ENCODE data around the gene MAPRE2. TPM values are rescaled to one million over a fixed set of nuclear protein-coding genes. Genes with fewer than 3 reads are reported as not detected.

MAPRE2 gene
- total and polyA plus RNA-seq, 2 of the 13 experiments (the other 11 are each of a cell fraction or from before 2014, with no cell fraction given) = 34.5 to 67.9 TPM

DNA sequence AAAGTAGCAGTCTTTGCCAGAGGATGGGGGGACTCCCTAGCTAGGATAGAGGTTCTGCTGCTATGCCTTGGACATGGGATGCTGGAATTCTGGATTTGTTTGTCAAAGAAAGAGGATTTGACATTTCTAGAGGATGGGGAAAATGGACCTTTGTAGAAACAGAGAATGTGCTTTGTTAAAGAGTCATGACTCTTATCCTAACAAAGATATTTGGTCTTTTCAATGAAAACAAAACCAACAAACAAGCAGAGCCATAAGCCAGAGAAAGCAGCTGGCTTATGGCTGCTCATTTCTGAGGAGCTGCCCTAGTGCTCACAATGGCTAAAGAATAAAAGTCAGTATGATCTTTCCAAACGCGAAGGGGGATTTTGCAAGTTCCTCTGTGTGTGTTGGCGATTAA is 40.8 kb upstream of the MAPRE2 start:
- in situ Hi-C loops (cut with HindIII; ENCODE audit: extremely low pct_ligation_motif_present, low pct_unique_long_range_greater_than_20kb) (loop anchor here (25.0 kb wide), 1 partner anchor 137 kb away; no protein-coding TSS in a partner anchor), intact Hi-C loops (cut with micrococcal nuclease; ENCODE audit: unreplicated experiment) (no loop called here)
- H3K4me1 ChIP-seq (ENCODE audit: insufficient read depth, low read length) = no peaks in the 10 kb centered on the region
- no TSS peak for BruUV-seq (replicated peaks)
- no peak overlapping the region for H3K4me2 ChIP-seq (ENCODE audit: low read depth, low read length)
- no peaks in the 10 kb centered on the region for H3K36me3 ChIP-seq (replicated peaks in 1 of 2; ENCODE audit: control insufficient read depth in 1 of 2, insufficient read depth in 2 of 2, low read length in 2 of 2)
- WGBS (ENCODE audit: low lambda C conversion rate) = 96% methylated on average over 3 of the region's 3 CpGs
- TF ChIP-seq, protein P1, sequence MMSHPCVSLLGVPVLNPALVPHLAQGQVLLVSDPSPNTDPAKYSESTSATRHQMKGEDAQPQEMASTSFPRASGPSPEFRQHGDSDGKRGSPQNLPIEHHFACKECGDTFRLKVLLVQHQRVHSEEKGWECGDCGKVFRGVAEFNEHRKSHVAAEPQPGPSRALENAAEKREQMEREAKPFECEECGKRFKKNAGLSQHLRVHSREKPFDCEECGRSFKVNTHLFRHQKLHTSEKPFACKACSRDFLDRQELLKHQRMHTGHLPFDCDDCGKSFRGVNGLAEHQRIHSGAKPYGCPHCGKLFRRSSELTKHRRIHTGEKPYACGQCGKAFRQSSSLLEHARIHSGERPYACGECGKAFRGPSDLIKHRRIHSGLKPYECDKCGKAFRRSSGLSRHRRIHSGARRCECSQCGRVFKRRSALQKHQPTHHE (CRISPR knock-in tag; IDR thresholded peaks at IDR 0.05; ENCODE audit: borderline replicate concordance) = no peak
- TF ChIP-seq, protein P2, sequence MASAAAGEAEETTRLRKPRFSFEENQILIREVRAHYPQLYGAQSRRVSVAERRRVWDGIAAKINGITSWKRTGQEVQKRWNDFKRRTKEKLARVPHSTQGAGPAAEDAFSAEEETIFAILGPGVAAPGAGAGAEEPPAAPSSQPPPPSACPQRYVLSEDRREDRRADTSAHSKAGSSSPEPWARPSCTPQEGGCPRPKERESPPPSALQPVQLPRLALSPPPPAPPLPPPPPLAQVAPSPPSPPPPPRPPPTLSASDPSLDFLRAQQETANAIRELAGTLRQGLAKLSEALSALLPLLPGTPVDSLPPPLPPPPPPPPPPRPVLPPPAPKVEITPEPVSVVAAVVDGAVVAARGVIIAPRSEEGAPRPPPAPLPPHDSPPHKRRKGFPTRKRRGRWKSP (CRISPR knock-in tag; IDR thresholded peaks at IDR 0.05) = no peak
- TF ChIP-seq CENPT (CRISPR knock-in tag; IDR thresholded peaks at IDR 0.05; ENCODE audit: low read depth) = no peak
- no peak for TF ChIP-seq ZKSCAN5 (CRISPR knock-in tag; IDR thresholded peaks at IDR 0.05)
- TF ChIP-seq, protein P3, sequence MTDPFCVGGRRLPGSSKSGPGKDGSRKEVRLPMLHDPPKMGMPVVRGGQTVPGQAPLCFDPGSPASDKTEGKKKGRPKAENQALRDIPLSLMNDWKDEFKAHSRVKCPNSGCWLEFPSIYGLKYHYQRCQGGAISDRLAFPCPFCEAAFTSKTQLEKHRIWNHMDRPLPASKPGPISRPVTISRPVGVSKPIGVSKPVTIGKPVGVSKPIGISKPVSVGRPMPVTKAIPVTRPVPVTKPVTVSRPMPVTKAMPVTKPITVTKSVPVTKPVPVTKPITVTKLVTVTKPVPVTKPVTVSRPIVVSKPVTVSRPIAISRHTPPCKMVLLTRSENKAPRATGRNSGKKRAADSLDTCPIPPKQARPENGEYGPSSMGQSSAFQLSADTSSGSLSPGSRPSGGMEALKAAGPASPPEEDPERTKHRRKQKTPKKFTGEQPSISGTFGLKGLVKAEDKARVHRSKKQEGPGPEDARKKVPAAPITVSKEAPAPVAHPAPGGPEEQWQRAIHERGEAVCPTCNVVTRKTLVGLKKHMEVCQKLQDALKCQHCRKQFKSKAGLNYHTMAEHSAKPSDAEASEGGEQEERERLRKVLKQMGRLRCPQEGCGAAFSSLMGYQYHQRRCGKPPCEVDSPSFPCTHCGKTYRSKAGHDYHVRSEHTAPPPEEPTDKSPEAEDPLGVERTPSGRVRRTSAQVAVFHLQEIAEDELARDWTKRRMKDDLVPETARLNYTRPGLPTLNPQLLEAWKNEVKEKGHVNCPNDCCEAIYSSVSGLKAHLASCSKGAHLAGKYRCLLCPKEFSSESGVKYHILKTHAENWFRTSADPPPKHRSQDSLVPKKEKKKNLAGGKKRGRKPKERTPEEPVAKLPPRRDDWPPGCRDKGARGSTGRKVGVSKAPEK (CRISPR knock-in tag; IDR thresholded peaks at IDR 0.05; ENCODE audit: borderline replicate concordance) = no peak
- no peak for TF ChIP-seq TARDBP (CRISPR knock-in tag; IDR thresholded peaks at IDR 0.05)
- no peak for TF ChIP-seq MIXL1 (CRISPR knock-in tag; IDR thresholded peaks at IDR 0.05)
- H4K20me1 ChIP-seq (ENCODE audit: insufficient read depth, low read length) = no peaks in the 10 kb centered on the region
- ChIA-PET CTCF (ENCODE audit: low intra/inter-chr PET ratio, low total read pairs) (no interaction called here), POLR2A (no interaction called here)
- H3K79me2 ChIP-seq (ENCODE audit: insufficient read depth, low read length) = no peaks in the 10 kb centered on the region
- DNase-seq (ENCODE audit: low spot score) (no peak), ATAC-seq (no peak), FAIRE-seq (no peak)
- H3K27me3 ChIP-seq (ENCODE audit: control insufficient read depth in 1 of 2, insufficient read depth in 2 of 2, low read length in 2 of 2) = no peaks in the 10 kb centered on the region
- no peaks in the 10 kb centered on the region for H3K9me3 ChIP-seq (ENCODE audit: low read length)
- H2AFZ ChIP-seq (ENCODE audit: low read length) = no peak overlapping the region
- no peak overlapping the region for H3K4me3 ChIP-seq (replicated peaks in 1 of 3; ENCODE audit: insufficient read depth in 1 of 3, low read depth in 2 of 3, low read length in 3 of 3)
- no peak overlapping the region for H3K9ac ChIP-seq (ENCODE audit: insufficient read depth, low read depth, low read length)
- no peak overlapping the region for H3K27ac ChIP-seq (ENCODE audit: extremely low read length, insufficient read depth, low read length)

All from HepG2 (cell line).